ENCODE data around the gene ITGAE.

ITGAE gene

GRCh38 chr17:3699951-3700350 is 101.0 kb downstream of the ITGAE start:
- ATAC-seq: no peak

GRCh38 chr17:3698139-3698538 is 102.8 kb downstream of the ITGAE start:
- no peak for TF ChIP-seq ISL1 (CRISPR knock-in tag; IDR thresholded peaks at IDR 0.05)
- TF ChIP-seq OSR1 (CRISPR knock-in tag; IDR thresholded peaks at IDR 0.05): no peak
- TF ChIP-seq RARB (CRISPR knock-in tag; IDR thresholded peaks at IDR 0.05): no peak
- no peak for TF ChIP-seq GLIS3 (CRISPR knock-in tag; IDR thresholded peaks at IDR 0.05)
- TF ChIP-seq ZNF8 (CRISPR knock-in tag; IDR thresholded peaks at IDR 0.05): no peak

More at GRCh38 chr17:3699951-3700350, 101.0 kb downstream of the ITGAE start:
- TF ChIP-seq PATZ1 (CRISPR knock-in tag; IDR thresholded peaks at IDR 0.05; ENCODE audit: borderline replicate concordance): no peak
- no peak for TF ChIP-seq BACH2 (CRISPR knock-in tag; IDR thresholded peaks at IDR 0.05; ENCODE audit: borderline replicate concordance)
- no peak for TF ChIP-seq PPARA (CRISPR knock-in tag; IDR thresholded peaks at IDR 0.05; ENCODE audit: borderline replicate concordance)
- no peak for TF ChIP-seq POU6F1 (CRISPR knock-in tag; IDR thresholded peaks at IDR 0.05; ENCODE audit: borderline replicate concordance, low read depth)
- TF ChIP-seq CREB5 (CRISPR knock-in tag; IDR thresholded peaks at IDR 0.05; ENCODE audit: low read depth): no peak
- TF ChIP-seq RARB (CRISPR knock-in tag; IDR thresholded peaks at IDR 0.05): no peak

GRCh38 chr17:3697103-3697476 is 103.9 kb downstream of the ITGAE start:
- ATAC-seq: no peak
- TF ChIP-seq POU6F1 (CRISPR knock-in tag; IDR thresholded peaks at IDR 0.05; ENCODE audit: borderline replicate concordance, low read depth) (no peak), GLIS3 (CRISPR knock-in tag; IDR thresholded peaks at IDR 0.05) (no peak)

More at GRCh38 chr17:3698139-3698538, 102.8 kb downstream of the ITGAE start:
- no peak for ATAC-seq

GRCh38 chr17:3695723-3696411 is 105.1 kb downstream of the ITGAE start, which contains the start of gene P2RX5:
Gene P2RX5 (minus strand): TSS chr17:3696155. CDS start chr17:3696005, 150 bp downstream.
- TF ChIP-seq ZFP30 (CRISPR knock-in tag; IDR thresholded peaks at IDR 0.05) (no peak), ISL1 (CRISPR knock-in tag; IDR thresholded peaks at IDR 0.05) (no peak), ARNTL (CRISPR knock-in tag; IDR thresholded peaks at IDR 0.05; ENCODE audit: borderline replicate concordance, low read depth) (no peak)
- peak; percentile 72 for ATAC-seq

- no peak for TF ChIP-seq TOX (CRISPR knock-in tag; IDR thresholded peaks at IDR 0.05; ENCODE audit: borderline replicate concordance)
- no peak for TF ChIP-seq ARNTL (CRISPR knock-in tag; IDR thresholded peaks at IDR 0.05; ENCODE audit: borderline replicate concordance, low read depth)
- peak; percentile 34 for ATAC-seq
Measured at GRCh38 chr17:3695129-3695722, 105.8 kb downstream of the ITGAE start.

- TF ChIP-seq TCF4 (CRISPR knock-in tag; IDR thresholded peaks at IDR 0.05; ENCODE audit: borderline replicate concordance) (no peak), ZNF70 (CRISPR knock-in tag; IDR thresholded peaks at IDR 0.05) (no peak), CREB5 (CRISPR knock-in tag; IDR thresholded peaks at IDR 0.05; ENCODE audit: low read depth) (no peak), GLIS3 (CRISPR knock-in tag; IDR thresholded peaks at IDR 0.05) (no peak), ARNTL (CRISPR knock-in tag; IDR thresholded peaks at IDR 0.05; ENCODE audit: borderline replicate concordance, low read depth) (no peak), TOX (CRISPR knock-in tag; IDR thresholded peaks at IDR 0.05; ENCODE audit: borderline replicate concordance) (no peak), POU6F1 (CRISPR knock-in tag; IDR thresholded peaks at IDR 0.05; ENCODE audit: borderline replicate concordance, low read depth) (no peak), OSR1 (CRISPR knock-in tag; IDR thresholded peaks at IDR 0.05) (no peak)
- ATAC-seq: no peak
Measured at GRCh38 chr17:3693829-3694231, 107.2 kb downstream of the ITGAE start.
